Measurements from ENCODE around the gene CDC42SE1. TPM values are rescaled to one million over a fixed set of nuclear protein-coding genes. Genes with fewer than 3 reads are reported as not detected.

CDC42SE1 gene
- total RNA-seq, 1 experiment from 2014 or later, result 62.8 TPM

DNA sequence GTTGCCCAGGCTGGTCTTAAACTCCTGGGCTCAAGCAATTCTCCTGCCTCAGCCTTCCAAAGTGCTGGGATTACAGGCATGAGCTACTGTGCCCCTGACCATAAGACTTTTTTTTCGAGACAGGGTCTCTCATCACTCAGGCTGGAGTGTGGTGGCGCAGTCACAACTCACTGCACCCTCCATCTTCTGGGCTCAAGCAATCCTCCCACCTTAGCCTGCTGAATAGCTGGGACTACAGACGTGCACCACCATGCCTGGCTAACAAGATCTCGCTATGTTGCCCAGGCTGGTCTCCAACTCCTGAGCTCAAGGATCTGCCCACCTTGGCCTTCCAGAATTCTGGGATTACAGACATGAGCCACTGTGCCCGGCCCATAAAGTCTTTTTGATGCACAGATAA lies 10.0 kb downstream of the CDC42SE1 start:
- H3K27me3 ChIP-seq (ENCODE audit: insufficient read depth, low read depth), result no peaks in the 10 kb centered on the region
- H3K4me1 ChIP-seq (replicated peaks; ENCODE audit: insufficient read depth), result peaks cover 5% of the 10 kb centered on the region
- H3K4me3 ChIP-seq, result no peak overlapping the region
- ChIA-PET CTCF (interaction anchor here (0.7 to 1.1 kb wide), 2 partner anchors 25 to 842 kb away, joined by 3 read pairs; no protein-coding TSS in a partner anchor), POLR2A (ENCODE audit: unreplicated experiment) (interaction anchor here (0.6 kb wide), 5 partner anchors 13 to 799 kb away, joined by 3 to 8 read pairs (median 6); no protein-coding TSS in a partner anchor)
- no peak for TF ChIP-seq EZH2 (IDR thresholded peaks at IDR 0.05; ENCODE audit: low read depth)
- TF ChIP-seq, protein P1, sequence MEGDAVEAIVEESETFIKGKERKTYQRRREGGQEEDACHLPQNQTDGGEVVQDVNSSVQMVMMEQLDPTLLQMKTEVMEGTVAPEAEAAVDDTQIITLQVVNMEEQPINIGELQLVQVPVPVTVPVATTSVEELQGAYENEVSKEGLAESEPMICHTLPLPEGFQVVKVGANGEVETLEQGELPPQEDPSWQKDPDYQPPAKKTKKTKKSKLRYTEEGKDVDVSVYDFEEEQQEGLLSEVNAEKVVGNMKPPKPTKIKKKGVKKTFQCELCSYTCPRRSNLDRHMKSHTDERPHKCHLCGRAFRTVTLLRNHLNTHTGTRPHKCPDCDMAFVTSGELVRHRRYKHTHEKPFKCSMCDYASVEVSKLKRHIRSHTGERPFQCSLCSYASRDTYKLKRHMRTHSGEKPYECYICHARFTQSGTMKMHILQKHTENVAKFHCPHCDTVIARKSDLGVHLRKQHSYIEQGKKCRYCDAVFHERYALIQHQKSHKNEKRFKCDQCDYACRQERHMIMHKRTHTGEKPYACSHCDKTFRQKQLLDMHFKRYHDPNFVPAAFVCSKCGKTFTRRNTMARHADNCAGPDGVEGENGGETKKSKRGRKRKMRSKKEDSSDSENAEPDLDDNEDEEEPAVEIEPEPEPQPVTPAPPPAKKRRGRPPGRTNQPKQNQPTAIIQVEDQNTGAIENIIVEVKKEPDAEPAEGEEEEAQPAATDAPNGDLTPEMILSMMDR (conservative IDR thresholded peaks at IDR 0.05), result no peak
- no peaks in the 10 kb centered on the region for H3K9me2 ChIP-seq (ENCODE audit: insufficient read depth)
- no peaks in the 10 kb centered on the region for H3K79me2 ChIP-seq (ENCODE audit: low read depth)
- no peak overlapping the region for H3K27ac ChIP-seq
- H3K9me3 ChIP-seq (ENCODE audit: insufficient read depth, low read depth), result no peaks in the 10 kb centered on the region
- no peak for DNase-seq
- H3F3A ChIP-seq (ENCODE audit: insufficient read depth, low read depth), result peaks cover 47% of the 10 kb centered on the region
- H2AFZ ChIP-seq, result no peak overlapping the region
- peaks cover 18% of the 10 kb centered on the region for H3K36me3 ChIP-seq (ENCODE audit: low read depth)
- H4K20me1 ChIP-seq (ENCODE audit: insufficient read depth), result no peaks in the 10 kb centered on the region
- H3K4me2 ChIP-seq, result peak overlapping the region; percentile 97; the same call in 1 of the 2 replicates
- BruUV-seq (replicated peaks), result no TSS peak
- intact Hi-C loops (cut with micrococcal nuclease; ENCODE audit: unreplicated experiment), result loop anchor here (2.0 kb wide), 1 partner anchor 25 kb away; no protein-coding TSS in a partner anchor

DNA sequence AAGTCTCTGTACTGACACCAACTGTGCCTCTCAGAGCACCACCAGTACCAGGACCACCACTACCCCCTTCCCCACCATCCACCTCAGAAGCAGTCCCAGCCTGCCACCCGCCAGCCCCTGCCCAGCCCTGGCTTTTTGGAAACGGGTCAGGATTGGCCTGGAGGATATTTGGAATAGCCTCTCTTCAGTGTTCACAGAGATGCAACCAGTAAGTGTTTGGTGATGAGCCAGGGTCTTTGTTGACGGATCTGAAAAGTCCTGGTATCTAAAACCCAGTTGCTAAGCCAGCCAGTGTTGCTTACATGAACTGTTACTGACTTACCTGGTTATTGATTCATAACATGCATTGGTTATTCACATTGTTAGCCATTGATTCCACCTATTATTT lies 10.8 kb downstream of the CDC42SE1 start:
- TF ChIP-seq, protein P1 (conservative IDR thresholded peaks at IDR 0.05), result peak; percentile 66; the same call in 1 of the 2 replicates
- TF ChIP-seq EZH2 (IDR thresholded peaks at IDR 0.05; ENCODE audit: low read depth), result no peak
- Histone ChIP-seq H3K9me2 (ENCODE audit: insufficient read depth) (no peaks in the 10 kb centered on the region), H3K4me3 (peak overlapping the region; percentile 66), H3K4me2 (peak overlapping the region; percentile 97), H3K27ac (no peak overlapping the region), H2AFZ (peak overlapping the region; percentile 89), H3K9me3 (ENCODE audit: insufficient read depth, low read depth) (no peaks in the 10 kb centered on the region), H3K79me2 (ENCODE audit: low read depth) (no peaks in the 10 kb centered on the region), H3K4me1 (replicated peaks; ENCODE audit: insufficient read depth) (peaks cover 5% of the 10 kb centered on the region), H4K20me1 (ENCODE audit: insufficient read depth) (no peaks in the 10 kb centered on the region), H3K27me3 (ENCODE audit: insufficient read depth, low read depth) (no peaks in the 10 kb centered on the region), H3K36me3 (ENCODE audit: low read depth) (peaks cover 10% of the 10 kb centered on the region), H3F3A (ENCODE audit: insufficient read depth, low read depth) (peaks cover 41% of the 10 kb centered on the region)
- no TSS peak for BruUV-seq (replicated peaks)
- DNase-seq, result no peak
- POLR2A ChIA-PET (ENCODE audit: unreplicated experiment), result no interaction called here
- CTCF ChIA-PET, result interaction anchor here (0.6 kb wide), 1 partner anchor 24 kb away, joined by 3 read pairs; no protein-coding TSS in a partner anchor
- intact Hi-C loops (cut with micrococcal nuclease; ENCODE audit: unreplicated experiment), result loop anchor here (2.0 kb wide), 1 partner anchor 24 kb away; no protein-coding TSS in a partner anchor

DNA sequence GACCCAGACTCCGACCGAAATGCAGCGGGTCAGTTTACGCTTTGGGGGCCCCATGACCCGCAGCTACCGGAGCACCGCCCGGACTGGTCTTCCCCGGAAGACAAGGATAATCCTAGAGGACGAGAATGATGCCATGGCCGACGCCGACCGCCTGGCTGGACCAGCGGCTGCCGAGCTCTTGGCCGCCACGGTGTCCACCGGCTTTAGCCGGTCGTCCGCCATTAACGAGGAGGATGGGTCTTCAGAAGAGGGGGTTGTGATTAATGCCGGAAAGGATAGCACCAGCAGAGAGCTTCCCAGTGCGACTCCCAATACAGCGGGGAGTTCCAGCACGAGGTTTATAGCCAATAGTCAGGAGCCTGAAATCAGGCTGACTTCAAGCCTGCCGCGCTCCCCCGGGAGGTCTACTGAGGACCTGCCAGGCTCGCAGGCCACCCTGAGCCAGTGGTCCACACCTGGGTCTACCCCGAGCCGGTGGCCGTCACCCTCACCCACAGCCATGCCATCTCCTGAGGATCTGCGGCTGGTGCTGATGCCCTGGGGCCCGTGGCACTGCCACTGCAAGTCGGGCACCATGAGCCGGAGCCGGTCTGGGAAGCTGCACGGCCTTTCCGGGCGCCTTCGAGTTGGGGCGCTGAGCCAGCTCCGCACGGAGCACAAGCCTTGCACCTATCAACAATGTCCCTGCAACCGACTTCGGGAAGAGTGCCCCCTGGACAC lies 11.3 kb downstream of the CDC42SE1 start:
- Histone ChIP-seq H3K79me2 (ENCODE audit: low read depth) (no peaks in the 10 kb centered on the region), H3K27ac (peak overlapping the region; percentile 9), H3K9me2 (ENCODE audit: insufficient read depth) (no peaks in the 10 kb centered on the region), H3F3A (ENCODE audit: insufficient read depth, low read depth) (peaks cover 37% of the 10 kb centered on the region), H4K20me1 (ENCODE audit: insufficient read depth) (no peaks in the 10 kb centered on the region), H3K36me3 (ENCODE audit: low read depth) (0 out of 2 replicates have a peak, but pooled peaks cover 6% of the 10 kb centered on the region), H2AFZ (peak overlapping the region; percentile 89), H3K4me3 (peak overlapping the region; percentile 66), H3K4me2 (peak overlapping the region; percentile 97), H3K4me1 (replicated peaks; ENCODE audit: insufficient read depth) (peaks cover 5% of the 10 kb centered on the region), H3K9me3 (ENCODE audit: insufficient read depth, low read depth) (no peaks in the 10 kb centered on the region), H3K27me3 (ENCODE audit: insufficient read depth, low read depth) (no peaks in the 10 kb centered on the region)
- DNase-seq, result peak; percentile 57 to 63
- intact Hi-C loops (cut with micrococcal nuclease; ENCODE audit: unreplicated experiment), result loop anchor here (1.0 to 2.0 kb wide), 2 partner anchors 23 to 40 kb away; partner anchors contain the start of gene PRUNE1
- TF ChIP-seq, protein P1 (conservative IDR thresholded peaks at IDR 0.05), result no peak; the same call in 1 of the 2 replicates
- no peak for TF ChIP-seq EZH2 (IDR thresholded peaks at IDR 0.05; ENCODE audit: low read depth)
- ChIA-PET POLR2A (ENCODE audit: unreplicated experiment) (interaction anchor here (0.6 to 0.7 kb wide), 2 partner anchors 101 to 469 kb away, joined by 3 to 18 read pairs; no protein-coding TSS in a partner anchor), CTCF (interaction anchor here (0.6 to 1.1 kb wide), 2 partner anchors 10 to 23 kb away, joined by 3 to 5 read pairs; no protein-coding TSS in a partner anchor)
- TSS peak; percentile 72 for BruUV-seq (replicated peaks)

All from PC-9 (cell line).